ENCODE results near the gene PADI1. TPM values are rescaled to one million over a fixed set of nuclear protein-coding genes. Genes with fewer than 3 reads are reported as not detected.

The PADI1 gene
- total and polyA plus RNA-seq, 4 donors = 4.9 TPM; not detected in 3

- no peak overlapping the region for H3K4me3 ChIP-seq (ENCODE audit: low read depth in 1 of 3, low read length in 3 of 3)
- no peak for DNase-seq (ENCODE audit: low spot score)
- H3K9me3 ChIP-seq (ENCODE audit: control insufficient read depth in 4 of 4, low read length in 3 of 4) = peaks cover 0 to 2% (median 0%) of the 10 kb centered on the region in 4 donors
- no peak overlapping the region for H3K27ac ChIP-seq (ENCODE audit: low read depth in 1 of 2, low read length in 2 of 2)
- TF ChIP-seq HNF4A (conservative IDR thresholded peaks at IDR 0.05) = no peak
- TF ChIP-seq GABPA (IDR thresholded peaks at IDR 0.05 in 1 of 2, conservative IDR thresholded peaks at IDR 0.05 in 1 of 2) = no peak
- no peak for TF ChIP-seq FOXA1 (IDR thresholded peaks at IDR 0.05)
- no peak for TF ChIP-seq EGR1 (IDR thresholded peaks at IDR 0.05; ENCODE audit: low read depth in 2 of 2)
- TF ChIP-seq RXRA (IDR thresholded peaks at IDR 0.05) = no peak
- no peak for TF ChIP-seq ATF3 (IDR thresholded peaks at IDR 0.05)
- TF ChIP-seq MAX (IDR thresholded peaks at IDR 0.05) = no peak
- no peak for TF ChIP-seq RAD21 (IDR thresholded peaks at IDR 0.05)
- no peak for TF ChIP-seq YY1 (IDR thresholded peaks at IDR 0.05)
- no peak for TF ChIP-seq NR2F2 (IDR thresholded peaks at IDR 0.05)
- no peak for TF ChIP-seq FOXA2 (IDR thresholded peaks at IDR 0.05)
- TF ChIP-seq, protein P1, sequence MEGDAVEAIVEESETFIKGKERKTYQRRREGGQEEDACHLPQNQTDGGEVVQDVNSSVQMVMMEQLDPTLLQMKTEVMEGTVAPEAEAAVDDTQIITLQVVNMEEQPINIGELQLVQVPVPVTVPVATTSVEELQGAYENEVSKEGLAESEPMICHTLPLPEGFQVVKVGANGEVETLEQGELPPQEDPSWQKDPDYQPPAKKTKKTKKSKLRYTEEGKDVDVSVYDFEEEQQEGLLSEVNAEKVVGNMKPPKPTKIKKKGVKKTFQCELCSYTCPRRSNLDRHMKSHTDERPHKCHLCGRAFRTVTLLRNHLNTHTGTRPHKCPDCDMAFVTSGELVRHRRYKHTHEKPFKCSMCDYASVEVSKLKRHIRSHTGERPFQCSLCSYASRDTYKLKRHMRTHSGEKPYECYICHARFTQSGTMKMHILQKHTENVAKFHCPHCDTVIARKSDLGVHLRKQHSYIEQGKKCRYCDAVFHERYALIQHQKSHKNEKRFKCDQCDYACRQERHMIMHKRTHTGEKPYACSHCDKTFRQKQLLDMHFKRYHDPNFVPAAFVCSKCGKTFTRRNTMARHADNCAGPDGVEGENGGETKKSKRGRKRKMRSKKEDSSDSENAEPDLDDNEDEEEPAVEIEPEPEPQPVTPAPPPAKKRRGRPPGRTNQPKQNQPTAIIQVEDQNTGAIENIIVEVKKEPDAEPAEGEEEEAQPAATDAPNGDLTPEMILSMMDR (IDR thresholded peaks at IDR 0.05; ENCODE audit: low read depth, low read length, missing input control) = no peak
- TF ChIP-seq, protein P2, sequence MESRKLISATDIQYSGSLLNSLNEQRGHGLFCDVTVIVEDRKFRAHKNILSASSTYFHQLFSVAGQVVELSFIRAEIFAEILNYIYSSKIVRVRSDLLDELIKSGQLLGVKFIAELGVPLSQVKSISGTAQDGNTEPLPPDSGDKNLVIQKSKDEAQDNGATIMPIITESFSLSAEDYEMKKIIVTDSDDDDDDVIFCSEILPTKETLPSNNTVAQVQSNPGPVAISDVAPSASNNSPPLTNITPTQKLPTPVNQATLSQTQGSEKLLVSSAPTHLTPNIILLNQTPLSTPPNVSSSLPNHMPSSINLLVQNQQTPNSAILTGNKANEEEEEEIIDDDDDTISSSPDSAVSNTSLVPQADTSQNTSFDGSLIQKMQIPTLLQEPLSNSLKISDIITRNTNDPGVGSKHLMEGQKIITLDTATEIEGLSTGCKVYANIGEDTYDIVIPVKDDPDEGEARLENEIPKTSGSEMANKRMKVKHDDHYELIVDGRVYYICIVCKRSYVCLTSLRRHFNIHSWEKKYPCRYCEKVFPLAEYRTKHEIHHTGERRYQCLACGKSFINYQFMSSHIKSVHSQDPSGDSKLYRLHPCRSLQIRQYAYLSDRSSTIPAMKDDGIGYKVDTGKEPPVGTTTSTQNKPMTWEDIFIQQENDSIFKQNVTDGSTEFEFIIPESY (IDR thresholded peaks at IDR 0.05) = no peak
- TF ChIP-seq REST (IDR thresholded peaks at IDR 0.05) = no peak
- TF ChIP-seq JUND (IDR thresholded peaks at IDR 0.05) = no peak
- no peak for TF ChIP-seq SP1 (IDR thresholded peaks at IDR 0.05)
- TF ChIP-seq HNF4G (IDR thresholded peaks at IDR 0.05) = no peak
- TF ChIP-seq TAF1 (conservative IDR thresholded peaks at IDR 0.05) = no peak
- H3K4me1 ChIP-seq (ENCODE audit: control insufficient read depth in 4 of 4, insufficient read depth in 4 of 4, low read length in 3 of 4) = no peaks in the 10 kb centered on the region
- no peak overlapping the region for H3K9ac ChIP-seq (ENCODE audit: low read depth in 1 of 2, low read length in 2 of 2)
- H3K36me3 ChIP-seq (ENCODE audit: control insufficient read depth in 4 of 4, insufficient read depth in 3 of 4, low read depth in 1 of 4, low read length in 3 of 4) = no peaks in the 10 kb centered on the region
- WGBS = 80% methylated on average over 4 of the region's 4 CpGs
- H3K27me3 ChIP-seq (ENCODE audit: control insufficient read depth in 4 of 4, insufficient read depth in 4 of 4, low read length in 3 of 4) = no peaks in the 10 kb centered on the region
These were observed 13.0 kb upstream of the PADI1 start for GRCh38 chr1:17191990-17192242.

All from liver (tissue), 9 donors.